Omental fat pad (tissue), 4 donors: ENCODE data around the gene GALNT16. TPM values are rescaled to one million over a fixed set of nuclear protein-coding genes. Genes with fewer than 3 reads are reported as not detected.

Source experiments
- ATAC-seq: fragments of 150-250 bp; one replicate; pipeline ENCODE4 v1.9.1; 2016; ENCODE audit warnings: mild to moderate bottlenecking, moderate library complexity; ENCODE audit not compliant: low FRiP score
- DNase-seq: peaks from one replicate; pipeline ENCODE4 v3.0.0-alpha.2; 2019; ENCODE audit warnings: low spot score
- CTCF ChIP-seq, 3 donors: fragments of 450-650 bp; IDR thresholded peaks; one replicate each; pipeline ENCODE4 v1.5.1; 2016 to 2017; ENCODE audit warnings: antibody characterized with exemption in 3 of 3, mild to moderate bottlenecking in 3 of 3, moderate library complexity in 2 of 3
- total RNA-seq, 4 donors: library from RNA; depleted of rRNA; stranded (reverse); fragments of >200 nt; gene quantifications; one replicate each; pipeline ENCODE4 v1.1.0, GENCODE V29; 2016

The GALNT16 gene
- total RNA-seq, 4 donors from 2014 or later = 6.5 to 18.3 (median 8.1) TPM

DNA sequence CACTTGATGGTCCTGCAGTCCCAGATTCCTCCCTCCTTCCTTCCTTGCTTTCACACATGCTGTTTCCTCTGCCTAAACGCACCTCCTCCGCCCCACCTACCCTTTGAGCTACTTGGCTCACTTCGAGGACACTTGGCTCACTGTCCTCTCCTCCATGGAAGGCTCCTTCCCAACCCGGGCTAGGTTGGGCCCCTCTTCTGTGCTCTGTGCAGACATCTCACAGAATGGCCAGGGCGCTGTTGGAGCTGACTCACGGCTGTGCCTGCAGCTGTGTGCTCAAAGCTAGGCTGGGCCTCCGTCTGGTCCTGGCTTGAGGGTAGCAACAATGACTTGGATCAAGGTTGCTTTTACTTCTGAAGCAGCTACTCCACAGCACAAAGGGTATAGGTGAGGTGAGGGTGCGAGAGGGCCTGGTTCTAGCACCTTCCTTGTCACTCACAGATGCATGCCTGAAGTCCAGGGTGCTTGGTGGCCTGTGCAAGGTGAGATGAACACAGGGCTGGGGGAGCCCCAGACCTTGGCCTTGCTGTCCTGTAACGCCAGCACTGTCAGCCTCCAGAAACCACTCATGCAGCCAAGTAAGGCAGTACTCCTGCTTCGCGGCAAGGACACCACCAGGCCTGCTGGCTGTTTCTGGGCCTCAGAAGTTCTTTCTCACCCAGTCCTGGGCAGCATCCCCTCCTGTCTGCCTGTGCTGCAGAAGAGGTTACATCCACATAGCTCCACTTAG, 61.8 kb downstream of the GALNT16 start:
- DNase-seq = no peak
- ATAC-seq = no peak

DNA sequence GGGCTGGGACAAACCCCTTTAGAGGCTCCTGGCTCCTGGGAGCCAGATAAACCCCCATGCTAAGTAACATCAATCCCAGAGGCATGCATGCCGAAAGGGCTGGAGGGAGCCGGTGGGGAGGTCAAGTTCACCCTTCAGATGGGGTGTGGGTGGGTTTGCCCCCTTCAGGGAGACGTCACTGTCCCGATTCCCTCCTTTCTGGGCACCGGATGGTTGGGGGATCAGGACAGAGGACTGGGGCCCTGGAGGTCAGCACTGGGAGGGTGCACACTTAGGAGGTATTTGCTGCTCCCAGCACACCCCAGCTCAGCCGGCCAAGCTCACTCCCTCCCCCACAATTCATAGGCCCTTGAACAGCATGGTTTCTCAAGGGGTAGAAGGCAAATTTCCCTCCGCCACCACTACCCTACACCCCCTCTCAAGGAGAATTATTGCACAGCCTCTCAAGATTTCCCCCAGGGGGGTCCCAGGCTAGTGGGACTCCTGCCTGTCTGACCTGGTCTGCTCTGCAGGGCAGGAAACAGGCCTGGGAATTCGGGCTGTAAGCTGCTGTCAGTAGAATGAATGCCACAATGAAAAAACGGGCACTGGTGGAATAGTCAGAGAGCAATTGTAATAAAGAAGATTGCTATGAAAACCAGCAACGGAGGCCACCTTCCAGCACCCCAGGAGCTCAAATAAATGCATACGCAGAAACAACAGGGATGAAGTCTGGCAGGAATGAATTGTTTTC, 63.5 kb downstream of the GALNT16 start:
- DNase-seq = no peak
- no peak for ATAC-seq
- no peak for TF ChIP-seq CTCF (IDR thresholded peaks at IDR 0.05)

More for the DNA sequence above, 61.8 kb downstream of the GALNT16 start:
- no peak for TF ChIP-seq CTCF (IDR thresholded peaks at IDR 0.05)

DNA sequence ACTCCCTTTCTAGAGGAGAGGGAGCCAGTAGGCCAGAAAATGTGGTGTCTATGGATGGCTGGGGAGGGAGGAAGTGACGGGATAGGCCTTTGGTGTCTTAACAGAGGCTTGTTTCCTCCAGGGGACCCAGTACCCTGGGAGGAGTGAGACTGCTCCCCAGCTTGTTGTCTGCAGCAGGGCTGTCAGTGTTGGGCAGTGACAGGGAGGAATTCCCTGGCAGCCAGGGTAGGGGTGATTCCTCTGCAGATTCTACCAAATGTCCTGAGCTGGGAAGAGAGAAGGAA, 64.0 kb downstream of the GALNT16 start:
- TF ChIP-seq CTCF (IDR thresholded peaks at IDR 0.05) = no peak
- ATAC-seq (no peak), DNase-seq (no peak)

- no peak for ATAC-seq
- DNase-seq = no peak
These were observed 64.5 kb downstream of the GALNT16 start for GRCh38 chr14:69324341-69324931.

DNA sequence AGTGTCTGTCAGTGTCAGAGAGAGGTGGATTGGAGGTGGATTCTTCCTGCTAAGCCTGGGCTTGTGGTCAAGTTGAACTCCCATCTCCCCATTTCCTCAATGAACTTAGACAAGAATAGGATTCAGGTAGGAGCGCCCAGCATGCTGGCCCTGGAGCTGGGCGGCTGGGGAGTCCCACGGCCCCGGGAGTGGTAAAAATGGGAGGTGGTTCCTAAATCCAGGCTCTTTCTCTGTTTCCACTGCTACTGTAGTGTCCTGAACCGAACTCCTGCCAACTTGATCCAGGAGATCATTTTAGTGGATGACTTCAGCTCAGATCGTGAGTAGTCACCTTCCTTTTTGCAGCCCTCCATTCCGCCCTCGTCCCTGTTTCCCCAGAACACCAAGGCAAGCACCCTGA, 65.1 kb downstream of the GALNT16 start:
- no peak for DNase-seq
- ATAC-seq = no peak
- TF ChIP-seq CTCF (IDR thresholded peaks at IDR 0.05) = no peak

More at GRCh38 chr14:69324341-69324931, 64.5 kb downstream of the GALNT16 start:
- TF ChIP-seq CTCF (IDR thresholded peaks at IDR 0.05) = no peak

DNA sequence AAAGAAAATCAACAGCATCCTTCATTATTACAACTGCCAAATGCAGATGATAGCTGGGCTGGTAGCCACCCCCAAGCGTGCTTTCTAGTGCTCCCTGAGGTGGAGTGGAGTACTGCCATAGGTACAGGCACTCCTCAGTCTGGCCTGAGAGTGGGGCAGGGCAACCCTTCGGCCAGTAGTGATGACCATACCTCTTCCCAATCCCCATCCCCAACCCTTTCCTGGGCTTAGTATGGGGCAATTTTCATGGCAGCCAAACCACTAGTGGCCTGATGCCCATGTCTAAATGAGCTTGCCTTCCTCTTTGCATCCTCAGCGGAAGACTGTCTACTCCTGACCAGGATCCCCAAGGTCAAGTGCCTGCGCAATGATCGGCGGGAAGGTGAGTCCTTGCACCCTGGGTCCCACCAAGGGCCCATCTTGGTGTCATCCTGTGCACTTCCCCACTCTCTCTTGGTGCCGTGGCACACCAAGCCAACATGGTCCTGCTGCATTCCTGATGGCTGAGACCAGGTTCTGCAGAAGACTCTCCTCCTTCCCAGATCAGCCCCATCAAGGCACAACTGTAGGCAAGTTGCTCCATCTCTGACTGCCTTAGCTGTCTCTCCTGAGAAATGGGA, 65.8 kb downstream of the GALNT16 start:
- no peak for DNase-seq
- TF ChIP-seq CTCF (IDR thresholded peaks at IDR 0.05) = no peak
- ATAC-seq = no peak
